Measurements from ENCODE around the gene SLC37A4.

- no peak for TF ChIP-seq EZH2 (IDR thresholded peaks at IDR 0.05; ENCODE audit: low read length)
- TF ChIP-seq CTCF (optimal IDR thresholded peaks at IDR 0.05 in 1 of 3, IDR thresholded peaks at IDR 0.05 in 1 of 3, conservative IDR thresholded peaks at IDR 0.05 in 1 of 3; ENCODE audit: extremely low read depth in 1 of 3, insufficient read depth in 2 of 3, low read length in 3 of 3) = no peak
Observed at GRCh38 chr11:119018074-119018938, 12.4 kb downstream of the SLC37A4 start, which contains the start of the genes RPS25 and TRAPPC4.
